Measurements from ENCODE around the gene KATNBL1.

The KATNBL1 gene, protein sequence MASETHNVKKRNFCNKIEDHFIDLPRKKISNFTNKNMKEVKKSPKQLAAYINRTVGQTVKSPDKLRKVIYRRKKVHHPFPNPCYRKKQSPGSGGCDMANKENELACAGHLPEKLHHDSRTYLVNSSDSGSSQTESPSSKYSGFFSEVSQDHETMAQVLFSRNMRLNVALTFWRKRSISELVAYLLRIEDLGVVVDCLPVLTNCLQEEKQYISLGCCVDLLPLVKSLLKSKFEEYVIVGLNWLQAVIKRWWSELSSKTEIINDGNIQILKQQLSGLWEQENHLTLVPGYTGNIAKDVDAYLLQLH

DNA sequence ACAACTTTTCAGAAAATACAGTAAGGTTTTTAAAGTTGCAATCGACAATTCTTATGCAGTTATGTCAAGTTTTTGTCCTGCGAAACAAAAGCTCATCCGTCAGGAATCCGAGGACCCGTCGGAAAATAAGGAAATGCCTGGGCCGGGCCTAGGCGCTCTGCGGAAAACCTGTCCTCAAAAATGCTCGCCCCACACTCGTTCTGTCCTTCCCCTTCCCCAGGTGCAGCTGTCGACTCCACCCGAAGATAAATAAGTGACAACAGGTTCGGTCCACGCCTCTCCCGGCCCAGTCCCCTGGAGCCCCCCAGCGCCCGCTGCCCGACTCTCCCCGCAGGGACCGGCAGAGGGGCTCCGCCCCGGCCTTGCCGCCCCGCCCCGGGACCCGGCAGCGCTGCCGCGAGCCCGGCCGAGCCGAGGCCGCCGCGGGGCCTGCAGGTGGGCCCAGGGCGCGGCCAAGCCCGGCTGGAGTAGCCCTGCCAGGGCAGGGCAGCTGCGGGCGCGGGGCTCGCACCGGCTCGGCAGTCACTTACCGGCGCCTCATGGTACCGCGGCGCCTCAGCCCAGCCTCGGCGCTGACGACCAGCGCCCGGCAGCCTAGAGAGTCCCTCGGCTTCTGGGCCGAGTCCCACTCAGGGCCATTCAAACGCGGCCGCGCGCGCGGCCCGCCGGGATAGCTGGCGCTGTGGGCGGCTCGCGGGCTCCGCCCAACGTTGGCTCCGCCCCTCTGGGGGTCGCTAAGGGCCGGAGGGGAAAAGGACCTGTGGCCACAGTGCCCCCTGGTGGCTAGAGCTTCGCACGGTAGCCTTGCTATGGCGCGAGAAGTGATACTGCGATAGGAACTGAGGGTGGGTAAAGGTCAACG lies at the start of gene KATNBL1:
Gene KATNBL1, minus strand, starts transcription at position 676 of the 862 bp plus-strand sequence. CDS start 46,420 bp downstream, outside the sequence.
- DNase-seq (ENCODE audit: low spot score) = peak; percentile 97

- DNase-seq (ENCODE audit: low spot score) = no peak
Observed at GRCh38 chr15:34259566-34259965, 49.7 kb upstream of the KATNBL1 start.

DNA sequence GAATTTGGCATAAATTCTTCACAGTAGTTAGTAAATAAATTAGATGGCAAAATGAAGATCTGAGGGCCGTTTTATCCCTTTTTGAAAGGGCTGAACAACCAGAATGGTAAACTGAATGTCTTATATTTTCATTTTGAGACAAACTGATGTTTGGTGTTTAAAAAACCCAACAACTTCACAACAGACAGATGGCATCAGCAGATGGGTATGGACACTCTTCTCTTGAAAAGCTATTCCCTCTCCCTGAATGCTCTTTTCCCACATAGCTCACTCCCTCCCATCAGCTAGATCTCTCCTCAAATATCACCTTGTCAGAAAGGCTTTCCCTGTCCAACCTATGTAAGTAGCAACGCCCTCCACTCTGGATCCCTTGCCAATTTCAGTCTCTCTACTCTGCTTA lies 48.3 kb upstream of the KATNBL1 start:
- DNase-seq (ENCODE audit: low spot score) = no peak

GRCh38 chr15:34252545-34252944 lies 42.6 kb upstream of the KATNBL1 start:
- DNase-seq (ENCODE audit: low spot score) = no peak

DNA sequence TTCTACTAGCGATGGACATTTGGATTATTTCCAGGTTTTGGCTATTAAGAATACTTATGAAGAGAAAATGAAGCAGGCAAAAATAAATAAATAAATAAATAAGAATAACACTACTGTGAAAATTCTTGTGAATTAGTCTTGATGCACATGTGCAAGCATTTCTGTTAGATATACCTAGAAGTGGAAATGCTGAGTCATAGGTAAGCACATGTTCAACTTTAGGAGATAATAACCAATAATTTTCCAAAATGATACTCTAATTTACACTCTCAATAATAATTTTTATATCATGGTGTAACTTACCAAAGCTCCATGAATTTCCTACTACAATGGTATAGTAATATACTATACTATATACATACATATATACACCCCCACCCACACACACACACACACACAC lies 38.3 kb upstream of the KATNBL1 start:
- DNase-seq (ENCODE audit: low spot score) = peak; percentile 49

GRCh38 chr15:34246276-34246976 lies 36.5 kb upstream of the KATNBL1 start:
- DNase-seq (ENCODE audit: low spot score) = no peak

DNA sequence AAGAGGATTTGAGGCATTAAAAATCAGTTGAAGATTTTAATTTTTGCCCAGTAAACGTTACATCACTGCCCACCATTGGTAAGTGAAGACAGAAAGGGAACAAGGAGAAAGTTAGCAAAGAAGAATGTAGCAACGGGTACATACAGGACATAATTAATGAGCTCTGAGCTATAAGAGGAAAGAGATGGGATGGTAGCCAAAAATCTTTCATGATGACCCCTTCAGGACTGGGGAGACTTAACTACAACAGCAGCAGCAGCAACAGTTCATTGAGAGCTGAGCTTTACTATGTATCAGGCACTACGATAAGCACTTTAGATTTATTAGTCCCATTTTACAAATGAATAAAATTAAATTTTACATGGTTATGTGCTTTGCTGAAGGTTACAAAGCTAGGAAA lies 33.3 kb upstream of the KATNBL1 start:
- DNase-seq (ENCODE audit: low spot score) = no peak

GRCh38 chr15:34242331-34242710 lies 32.4 kb upstream of the KATNBL1 start:
- no peak for DNase-seq (ENCODE audit: low spot score)

GRCh38 chr15:34241376-34242330 lies 31.8 kb upstream of the KATNBL1 start:
- DNase-seq (ENCODE audit: low spot score) = peak; percentile 55

DNA sequence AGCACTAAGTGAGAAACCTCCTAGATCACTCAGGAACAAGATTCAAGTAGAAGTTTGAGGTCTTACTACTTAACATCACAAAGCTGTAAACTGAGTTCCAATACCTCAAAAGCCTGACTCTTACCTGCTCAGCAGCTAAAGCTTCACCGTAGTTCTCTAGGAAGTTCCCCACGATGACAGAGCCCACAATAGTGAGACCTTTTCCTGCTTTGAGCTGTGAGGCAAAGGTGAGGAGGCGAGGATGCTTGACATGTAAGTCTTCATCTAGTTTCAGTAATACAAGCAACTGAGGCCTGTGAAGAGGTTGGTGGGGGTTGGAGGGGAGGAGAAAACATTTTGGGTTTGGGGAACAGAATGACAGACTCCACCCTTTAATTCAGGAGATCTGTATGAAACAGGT lies 30.6 kb upstream of the KATNBL1 start:
- no peak for DNase-seq (ENCODE audit: low spot score)

DNA sequence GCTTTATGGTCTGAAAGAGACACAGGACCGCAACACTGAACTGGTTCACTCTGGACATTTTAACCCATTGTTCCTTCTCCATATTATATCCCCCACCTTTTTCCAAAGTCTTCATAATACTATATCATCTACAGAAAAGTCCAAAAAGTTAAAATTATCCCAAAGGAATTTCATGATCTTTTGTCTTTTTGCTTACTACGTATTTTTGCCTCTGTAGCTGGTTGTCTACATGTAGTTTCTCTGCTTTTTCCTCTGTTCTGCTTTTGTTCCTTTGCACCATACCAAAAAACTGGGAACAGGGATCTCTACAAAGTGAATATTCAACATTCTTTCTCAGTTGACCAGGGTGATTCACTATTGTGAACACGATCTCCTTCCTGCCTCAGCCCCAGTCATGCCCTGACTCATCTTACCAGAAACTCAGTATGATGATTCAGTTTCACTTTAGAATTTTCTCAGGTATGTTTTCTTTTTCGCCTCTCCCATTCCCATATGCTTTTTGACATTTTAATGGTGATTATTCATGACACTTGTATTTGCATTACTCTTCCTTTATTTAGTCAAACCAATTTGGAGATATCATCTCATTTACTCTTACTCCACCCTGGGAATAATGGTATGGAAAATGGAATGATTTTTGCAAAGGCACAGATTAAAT lies 29.4 kb upstream of the KATNBL1 start:
- no peak for DNase-seq (ENCODE audit: low spot score)

DNA sequence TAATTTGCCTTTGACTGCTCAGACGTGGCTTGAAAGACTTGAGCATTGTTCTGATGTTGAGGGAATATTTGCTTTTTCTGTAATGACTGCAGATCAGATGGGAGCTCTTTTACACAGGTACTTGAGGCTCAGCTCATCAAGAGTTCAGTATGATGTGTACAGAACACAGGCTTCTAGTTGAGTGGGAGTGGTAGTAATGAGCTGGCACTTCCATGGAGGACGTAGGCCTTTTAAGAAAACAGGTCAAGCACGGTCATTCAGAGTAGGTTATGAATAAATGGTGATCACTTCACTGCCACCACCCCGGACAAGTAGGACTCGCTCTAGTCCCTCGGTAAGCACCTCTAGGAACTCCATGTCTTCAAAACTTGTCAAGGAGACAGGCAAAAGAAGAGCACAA lies 23.7 kb upstream of the KATNBL1 start:
- no peak for DNase-seq (ENCODE audit: low spot score)

DNA sequence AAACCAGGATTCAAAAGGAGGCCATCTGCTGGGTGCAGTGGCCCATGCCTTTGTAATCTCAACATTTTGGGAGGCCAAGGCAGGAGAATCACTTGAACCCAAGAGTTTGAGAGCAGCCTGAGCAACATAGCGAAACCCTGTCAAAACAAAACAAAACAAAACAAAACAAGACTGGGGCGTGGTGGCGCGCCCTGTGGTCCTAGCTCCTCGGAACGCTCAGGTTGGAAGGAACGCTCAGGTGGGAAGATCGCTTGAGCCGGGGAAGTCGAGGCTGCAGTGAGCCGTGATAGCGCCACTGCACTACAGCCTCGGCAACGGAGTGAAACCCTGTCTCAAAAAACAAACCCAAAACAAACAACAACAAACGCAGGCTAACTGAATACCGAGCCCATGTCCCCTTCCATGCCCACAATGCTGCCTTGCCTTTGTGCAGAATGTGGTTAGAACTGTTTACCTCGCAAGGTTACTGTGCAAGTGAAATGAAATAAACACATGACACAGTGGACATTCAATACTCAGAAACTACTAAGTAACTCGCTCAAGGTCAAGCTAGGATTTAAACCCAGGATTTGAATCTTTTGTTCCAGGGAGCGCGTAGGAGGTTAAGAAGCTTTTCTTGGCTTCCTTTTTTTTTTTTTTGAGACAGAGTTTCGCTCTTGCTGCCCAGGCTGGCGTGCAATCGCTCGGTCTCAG lies 14.2 kb upstream of the KATNBL1 start:
- DNase-seq (ENCODE audit: low spot score) = no peak

- no peak for DNase-seq (ENCODE audit: low spot score)
Observed at GRCh38 chr15:34217587-34218225, 7.8 kb upstream of the KATNBL1 start.

DNA sequence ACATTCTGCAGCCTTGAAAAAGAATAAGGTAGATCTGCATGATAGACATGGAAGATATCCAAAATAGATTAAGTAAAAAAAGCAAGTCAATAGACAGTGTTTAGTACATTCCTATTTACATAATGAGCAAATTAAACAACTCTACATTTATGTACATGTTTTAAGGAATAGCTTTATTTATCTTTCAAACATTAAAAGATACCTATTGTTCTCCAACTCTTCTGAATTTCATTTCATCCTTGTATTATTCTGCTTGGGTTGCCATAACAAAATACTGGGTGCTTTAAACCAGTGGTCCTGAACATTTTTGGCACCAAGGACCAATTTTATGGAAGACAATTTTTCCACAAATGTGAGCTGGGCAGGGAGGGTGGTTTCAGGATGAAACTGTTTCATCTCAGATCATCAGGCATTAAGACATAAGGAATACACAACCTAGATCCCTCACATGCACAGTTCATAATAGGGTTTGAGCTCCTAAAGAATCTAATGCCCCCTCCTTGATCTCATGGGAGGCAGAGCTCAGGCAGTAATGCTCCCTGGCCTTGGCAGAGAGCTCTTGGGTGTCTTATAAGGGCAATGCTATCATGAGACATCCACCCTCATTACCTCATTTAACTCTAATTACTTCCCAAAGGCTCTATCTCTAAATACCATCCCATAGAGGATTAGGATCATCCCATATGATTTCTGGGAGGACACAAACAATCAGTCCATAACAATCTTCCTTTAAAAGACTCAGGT lies 6.8 kb upstream of the KATNBL1 start:
- DNase-seq (ENCODE audit: low spot score) = no peak

DNA sequence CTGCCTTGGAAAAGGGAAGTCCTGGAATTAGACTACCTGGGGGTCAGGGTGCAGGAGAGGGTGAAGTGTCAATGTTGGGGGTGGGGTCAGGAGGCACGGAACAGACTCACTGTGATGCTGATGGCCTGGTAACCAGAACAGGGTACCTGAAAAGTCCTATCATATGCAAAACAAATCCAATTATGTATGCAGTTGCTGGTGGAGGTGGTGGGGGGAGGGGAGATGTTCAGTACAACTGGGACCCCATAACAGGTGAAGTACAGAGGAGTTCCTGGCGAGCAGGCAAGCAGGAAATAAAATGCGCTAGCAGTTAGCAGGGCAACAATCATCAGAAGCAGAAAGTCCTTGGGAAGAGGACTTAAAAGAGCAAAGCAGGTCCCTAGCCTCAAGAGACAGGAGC lies 4.2 kb upstream of the KATNBL1 start:
- no peak for DNase-seq (ENCODE audit: low spot score)

DNA sequence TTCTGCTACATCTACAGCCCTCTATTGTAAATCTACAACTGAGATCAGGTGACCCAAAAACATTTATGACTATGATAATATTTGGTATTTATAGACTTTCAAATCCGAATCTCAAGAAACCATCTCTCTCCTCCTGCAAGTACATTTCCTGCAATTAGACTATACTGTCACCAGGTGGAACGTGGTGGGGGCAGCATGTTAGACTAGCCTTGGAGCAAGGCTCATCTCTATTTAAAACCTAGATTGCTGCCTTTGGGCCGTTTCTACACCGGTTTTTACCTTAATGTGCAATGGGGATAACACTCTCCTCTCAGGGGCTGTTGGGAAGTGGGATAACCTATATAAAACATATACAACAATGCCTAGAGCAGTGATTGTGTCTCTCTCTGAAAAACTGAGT lies 3.8 kb upstream of the KATNBL1 start:
- DNase-seq (ENCODE audit: low spot score) = no peak

- no peak for DNase-seq (ENCODE audit: low spot score)
Observed at GRCh38 chr15:34206011-34206410, 3.9 kb downstream of the KATNBL1 start.

DNA sequence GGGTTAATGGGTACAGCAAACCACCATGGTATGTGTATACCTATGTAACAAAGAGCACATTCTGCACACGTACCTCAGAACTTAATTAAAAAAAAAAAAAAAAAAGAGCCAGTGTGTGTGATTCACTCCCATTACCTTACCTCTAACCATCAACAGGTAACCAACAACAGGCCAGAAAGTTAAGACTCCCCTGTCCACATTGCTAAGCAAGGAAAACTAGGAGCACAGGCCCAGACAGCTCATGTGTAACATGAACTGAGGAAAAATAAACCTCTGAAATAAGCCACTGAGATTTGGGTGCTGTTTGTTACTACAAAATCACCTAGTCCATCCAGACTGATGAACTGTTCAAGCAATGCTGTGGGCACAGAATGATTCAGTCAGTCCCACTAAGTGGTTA lies 6.0 kb downstream of the KATNBL1 start:
- no peak for DNase-seq (ENCODE audit: low spot score)
